GM21526 (cell line): Measurements from ENCODE around the gene CREBBP.

Experiments used
- ATAC-seq: cut with Tn5 transposase; IDR thresholded peaks from one replicate; pipeline ENCODE4 v1.9.1; 2021; ENCODE audit warnings: moderate library complexity; ENCODE audit not compliant: unreplicated experiment, low FRiP score

The CREBBP gene

DNA sequence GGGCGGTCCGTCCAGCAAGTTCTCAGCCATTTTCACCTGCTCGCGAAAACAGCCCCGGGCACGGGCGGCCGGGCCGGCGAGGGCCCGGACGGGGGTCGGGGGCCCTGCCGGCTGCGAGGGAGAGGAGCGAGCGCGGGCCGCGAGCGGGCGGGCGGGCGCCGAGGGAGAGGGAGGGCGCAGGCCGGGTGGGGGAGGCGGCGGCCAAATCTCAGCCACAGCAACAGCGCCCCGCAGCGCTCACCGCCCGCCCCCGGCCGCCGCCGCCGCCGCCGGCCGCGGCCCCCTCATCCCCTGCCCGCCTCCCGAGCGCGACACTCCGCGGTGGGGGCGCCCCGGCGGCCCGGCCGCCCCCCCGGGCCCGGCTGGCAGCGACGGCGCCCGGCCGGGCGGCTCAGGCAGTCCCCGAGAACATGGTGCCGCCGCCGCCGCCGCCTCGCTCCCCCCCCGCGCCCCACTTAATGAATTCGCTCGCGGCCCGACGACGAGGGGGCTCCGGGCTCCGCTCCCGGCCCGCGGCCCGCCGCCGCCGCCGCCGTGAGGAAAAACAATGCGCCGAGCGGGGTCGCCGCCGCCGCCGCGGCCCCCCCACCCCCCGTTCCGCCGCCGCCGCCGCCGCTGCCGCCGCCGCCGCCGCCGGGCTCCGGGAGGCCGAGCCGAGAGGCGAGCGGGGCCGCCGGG lies 487 bp downstream of the CREBBP start:
- ATAC-seq, result peak; percentile 48

- peak; percentile 11 for ATAC-seq
These were observed 1.1 kb downstream of the CREBBP start for GRCh38 chr16:3879258-3879886.

DNA sequence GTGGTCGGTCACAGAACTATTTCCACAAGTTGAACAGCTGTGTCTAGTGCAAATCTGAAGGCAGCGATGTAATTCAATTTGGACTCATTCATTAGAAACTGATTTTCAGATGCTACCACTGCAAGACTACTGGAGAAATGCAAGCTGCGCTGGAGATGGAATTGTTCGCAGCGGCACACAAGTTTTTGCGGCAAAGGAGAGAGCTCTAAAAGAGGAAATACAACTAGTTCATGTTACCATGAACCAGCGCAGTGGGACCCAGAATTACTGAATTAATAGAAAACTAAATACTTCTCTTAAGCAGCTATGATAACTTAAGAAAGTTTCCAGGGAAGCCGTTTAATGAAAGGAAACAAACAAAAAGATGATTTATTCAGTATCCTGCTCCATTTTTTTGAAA lies 1.9 kb downstream of the CREBBP start:
- ATAC-seq, result no peak

DNA sequence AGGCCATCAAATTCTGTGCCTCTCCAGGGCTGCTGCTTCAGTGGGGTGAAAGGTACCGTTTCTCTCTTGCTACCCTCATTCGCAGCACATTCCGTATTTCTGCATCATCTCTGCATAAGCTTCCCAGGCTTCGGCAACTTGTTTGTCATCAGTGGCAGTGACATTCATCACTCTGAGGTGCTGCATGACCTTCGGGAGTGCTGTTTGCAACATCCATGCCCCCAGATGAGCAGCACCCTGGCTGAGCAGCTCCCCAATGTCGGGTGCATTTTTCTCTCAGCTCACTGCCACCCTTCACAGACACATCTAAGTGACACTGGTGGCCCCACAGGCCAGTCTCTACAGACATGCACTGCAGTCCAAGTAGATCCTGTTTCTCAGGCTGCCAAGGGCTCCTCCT lies 3.8 kb downstream of the CREBBP start:
- ATAC-seq, result no peak

- no peak for ATAC-seq
These were observed 4.4 kb downstream of the CREBBP start for GRCh38 chr16:3876160-3876559.

DNA sequence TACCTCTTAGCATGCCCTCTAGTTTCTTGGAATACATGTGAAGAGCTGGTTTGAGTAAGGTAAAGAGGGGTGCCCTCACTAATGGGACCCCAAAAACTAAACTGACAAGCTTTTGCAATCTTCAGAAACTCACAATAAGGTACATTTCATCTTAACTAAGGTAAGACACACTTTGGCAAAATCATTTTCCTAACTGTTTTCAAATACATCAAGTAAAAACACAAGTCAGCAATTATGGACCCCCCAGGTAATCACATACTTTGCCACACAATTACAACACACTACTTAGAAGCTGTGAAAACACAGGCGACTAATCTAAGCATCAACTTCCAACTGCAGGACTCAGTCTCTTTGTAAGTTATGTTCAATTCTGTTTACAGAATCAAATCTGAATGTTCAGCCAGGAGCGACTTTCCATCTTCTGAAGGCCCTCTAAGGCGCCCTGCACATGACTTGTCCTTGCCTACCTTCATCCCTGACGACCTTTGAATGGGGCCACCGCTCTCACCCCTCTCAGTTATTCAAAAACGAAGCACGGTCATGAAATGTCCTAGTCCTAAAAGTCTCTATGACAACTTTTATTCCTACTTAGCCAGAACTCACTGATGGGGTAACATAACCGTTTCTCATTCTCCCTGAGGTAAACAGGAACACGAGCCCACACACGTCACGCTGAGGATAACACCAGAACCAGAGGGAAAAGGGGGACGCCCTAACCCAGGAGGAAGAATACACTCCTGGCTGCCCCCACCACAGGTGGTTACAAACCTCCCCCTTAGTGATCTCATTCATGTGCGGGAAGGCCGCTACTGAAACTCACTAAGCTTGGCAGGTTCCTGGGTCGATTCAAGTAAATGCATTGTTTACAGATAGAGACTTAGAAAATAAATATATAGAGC lies 5.5 kb downstream of the CREBBP start:
- no peak for ATAC-seq

DNA sequence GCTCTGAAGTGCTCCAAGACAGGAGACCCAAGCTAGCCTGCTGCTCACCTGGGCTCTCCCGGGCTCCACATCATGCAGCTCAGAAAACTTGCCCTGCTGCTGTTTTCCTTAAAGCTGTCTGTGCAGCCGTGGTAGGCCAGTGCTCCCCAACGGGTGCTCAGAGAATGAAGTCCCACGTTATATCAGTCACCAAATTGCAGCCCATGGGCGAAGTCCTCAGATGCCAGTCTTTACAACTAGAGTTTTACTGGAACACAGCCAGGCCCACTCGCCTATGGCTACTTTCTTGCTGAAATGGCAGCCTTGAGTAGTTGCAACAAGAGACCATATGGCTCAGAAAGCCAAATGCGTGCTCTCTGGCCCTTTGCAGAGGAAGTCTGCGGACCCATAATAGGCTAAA lies 6.3 kb downstream of the CREBBP start:
- ATAC-seq, result no peak

- no peak for ATAC-seq
These were observed 6.9 kb downstream of the CREBBP start for GRCh38 chr16:3873482-3874173.

DNA sequence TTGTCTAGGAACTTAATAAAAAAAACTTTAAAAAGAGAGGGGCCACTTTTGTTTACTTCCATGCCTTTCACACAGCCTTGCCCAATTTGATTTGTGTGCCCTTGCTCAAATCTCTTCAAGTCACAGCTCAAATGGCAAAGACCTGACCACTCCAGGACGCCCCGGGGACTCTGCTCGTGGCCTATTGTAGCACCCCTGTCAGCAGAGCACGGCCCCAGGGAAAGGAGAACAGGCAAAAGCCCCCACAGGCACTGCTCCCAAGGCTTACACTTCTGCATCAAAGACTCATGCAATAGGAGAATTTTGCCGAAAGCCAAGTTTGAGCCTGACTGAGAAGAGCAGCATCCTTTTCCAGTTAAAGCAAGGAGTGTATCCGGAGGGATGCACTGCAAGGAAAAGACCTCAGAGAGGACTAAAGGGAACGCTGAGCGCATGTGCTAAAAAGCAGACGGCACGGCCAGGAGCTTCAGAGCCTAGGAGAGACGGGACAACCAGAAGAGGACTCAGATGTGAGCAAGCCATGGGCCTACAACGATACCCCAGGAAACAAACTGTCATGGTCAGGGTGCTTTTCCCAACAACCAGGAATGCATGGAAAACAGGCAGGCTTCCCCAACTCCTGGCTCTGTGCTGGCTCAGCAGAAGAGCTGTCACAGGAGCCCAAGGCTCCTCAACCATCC lies 8.2 kb downstream of the CREBBP start:
- no peak for ATAC-seq

- ATAC-seq, result no peak
These were observed 11.5 kb downstream of the CREBBP start for GRCh38 chr16:3868967-3869366.

DNA sequence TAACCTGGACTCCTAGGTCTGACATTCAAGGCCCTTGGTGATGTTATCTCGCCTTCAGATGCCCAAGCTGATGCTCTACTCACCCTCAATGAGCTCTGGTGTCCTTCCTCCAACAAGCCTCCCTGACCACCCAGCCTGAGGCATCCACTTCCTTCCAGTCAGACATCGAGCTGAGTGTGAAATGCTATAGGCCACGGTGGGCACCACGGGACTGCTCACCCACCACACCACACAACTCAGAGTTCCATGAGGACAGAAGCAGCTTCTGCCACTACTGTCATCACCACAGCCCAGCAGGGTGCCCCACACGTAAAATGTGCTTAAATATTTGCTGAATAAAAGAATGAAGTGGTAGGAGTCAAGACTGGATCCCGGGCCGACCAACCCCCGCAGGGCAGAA lies 12.0 kb downstream of the CREBBP start:
- ATAC-seq, result no peak

DNA sequence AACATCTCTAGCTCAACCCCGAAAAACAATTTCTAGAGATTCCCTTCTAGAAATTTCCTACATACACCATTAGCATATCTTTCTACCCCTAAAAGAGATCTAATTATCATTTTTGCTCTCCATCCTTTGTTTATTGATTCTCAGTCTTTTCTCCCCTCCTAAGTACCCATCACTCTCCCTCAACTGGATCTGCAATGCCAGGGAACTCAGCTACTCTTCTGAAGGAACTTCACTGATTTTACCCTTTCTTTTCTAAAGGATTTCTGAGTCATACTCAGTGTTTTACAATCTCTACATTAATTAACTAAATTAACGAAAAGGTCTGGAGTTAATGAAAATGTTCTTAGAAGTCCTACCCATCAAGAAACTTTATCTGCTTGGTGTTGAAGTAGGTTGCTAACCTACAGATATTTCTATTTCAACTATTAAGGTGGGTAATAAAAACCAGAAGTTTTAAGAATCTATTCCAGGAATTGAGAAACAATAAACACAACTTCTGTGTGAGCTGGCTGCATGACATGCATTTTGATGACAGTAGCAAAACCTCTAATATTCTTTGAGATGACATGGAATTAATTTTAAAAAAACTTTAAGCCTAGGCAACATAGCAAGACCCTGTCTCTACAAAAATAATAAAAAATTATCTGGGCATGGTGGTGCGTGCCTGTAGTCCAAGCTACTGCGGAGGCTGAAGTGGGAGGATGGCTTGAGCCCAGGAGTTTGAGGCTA lies 13.6 kb downstream of the CREBBP start:
- ATAC-seq, result no peak

DNA sequence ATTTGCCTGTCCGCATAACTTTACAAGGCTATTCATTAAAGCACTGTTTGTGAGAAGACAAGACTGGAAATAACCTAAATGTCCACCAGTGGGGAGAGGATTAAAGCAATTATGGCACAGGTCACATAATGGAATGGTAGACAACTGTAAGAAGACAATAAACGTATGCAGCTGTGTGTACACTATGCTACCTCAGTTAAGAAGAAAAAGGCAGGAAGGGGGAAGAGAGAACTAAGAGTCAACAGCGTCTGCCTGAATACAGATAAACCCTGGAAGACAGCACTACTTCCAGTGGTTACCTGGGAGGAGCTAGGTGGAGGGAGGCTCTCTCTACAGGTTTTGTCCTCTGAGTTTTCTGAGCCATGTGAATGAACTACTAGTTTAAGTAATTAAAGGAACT lies 15.3 kb downstream of the CREBBP start:
- no peak for ATAC-seq

DNA sequence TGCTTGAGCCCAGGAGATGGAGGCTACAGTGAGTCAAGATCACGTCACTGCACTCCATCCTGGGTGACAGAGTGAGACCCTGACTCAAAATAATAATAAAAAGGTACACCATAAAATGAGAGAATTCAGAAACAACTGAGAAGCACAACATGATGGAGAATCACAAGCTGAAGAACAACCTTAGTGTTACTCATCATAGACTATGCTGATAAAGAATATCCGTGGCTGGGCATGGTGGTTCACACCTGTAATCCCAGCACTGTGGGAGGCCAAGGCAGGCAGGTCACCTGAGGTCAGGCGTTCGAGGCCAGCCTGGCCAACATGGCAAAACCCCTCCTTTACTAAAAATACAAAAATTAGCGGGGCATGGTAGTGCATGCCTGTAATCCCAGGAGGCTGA lies 16.0 kb downstream of the CREBBP start:
- ATAC-seq, result no peak

- no peak for ATAC-seq
These were observed 16.9 kb downstream of the CREBBP start for GRCh38 chr16:3863587-3863986.

GRCh38 chr16:3861808-3862451 lies 18.6 kb downstream of the CREBBP start:
- ATAC-seq, result no peak

GRCh38 chr16:3859889-3860288 lies 20.6 kb downstream of the CREBBP start:
- ATAC-seq, result no peak

GRCh38 chr16:3858801-3859200 lies 21.7 kb downstream of the CREBBP start:
- no peak for ATAC-seq
